Spinal cord (tissue), 10 donors: Measurements from ENCODE around the gene UCK1. TPM values are rescaled to one million over a fixed set of nuclear protein-coding genes. Genes with fewer than 3 reads are reported as not detected.

ENCODE experiments used
- DNase-seq, 6 donors: peaks; one replicate each; pipeline versions ENCODE4 v3.0.0 to v3.0.0-alpha.2; 2013 to 2015; ENCODE audit warnings: low spot score in 6 of 6, low read depth in 4 of 6
- H3K27ac ChIP-seq: one replicate; pipeline ENCODE4 v1.5.1; 2013; ENCODE audit warnings: low read depth, low read length, control low read depth
- H3K27me3 ChIP-seq: one replicate; pipeline ENCODE4 v1.6.1; 2013; ENCODE audit warnings: low read length; ENCODE audit not compliant: control insufficient read depth, insufficient read depth
- H3K36me3 ChIP-seq: one replicate; pipeline ENCODE4 v1.6.1; 2013; ENCODE audit warnings: low read length; ENCODE audit not compliant: control insufficient read depth, insufficient read depth
- H3K4me1 ChIP-seq: one replicate; pipeline ENCODE4 v1.6.1; 2013; ENCODE audit warnings: low read length; ENCODE audit not compliant: control insufficient read depth, insufficient read depth
- H3K4me3 ChIP-seq: one replicate; pipeline ENCODE4 v1.5.1; 2013; ENCODE audit warnings: low read depth, low read length, control low read depth
- H3K9me3 ChIP-seq: one replicate; pipeline ENCODE4 v1.6.1; 2013; ENCODE audit warnings: low read length; ENCODE audit not compliant: control insufficient read depth, insufficient read depth
- WGBS: methylation state at CpG from one replicate; pipeline ENCODE4 v1.1.5; 2013; ENCODE audit warnings: missing lambda C conversion rate; ENCODE audit not compliant: insufficient coverage; 5-methylcytosine and 5-hydroxymethylcytosine counted together
- polyA plus RNA-seq, 2 donors: library from polyadenylated mRNA; unstranded; fragments of 120-200 nt; gene quantifications; one replicate each; pipeline ENCODE4 v1.2.1, GENCODE V29; 2013; ENCODE audit not compliant: insufficient read length in 2 of 2
- total RNA-seq, 2 donors: library from RNA; depleted of rRNA in 1 of 2; stranded (reverse); fragments of 120-200 nt in 1 of 2; fragments of >200 nt in 1 of 2; gene quantifications; one replicate each; pipeline versions ENCODE4 v1.2.3 to v1.2.4, GENCODE V29; 2013 to 2014
- donor health status: healthy.

Gene UCK1
- total and polyA plus RNA-seq, 4 donors, result 14.2 to 57.7 (median 45.9) TPM

DNA sequence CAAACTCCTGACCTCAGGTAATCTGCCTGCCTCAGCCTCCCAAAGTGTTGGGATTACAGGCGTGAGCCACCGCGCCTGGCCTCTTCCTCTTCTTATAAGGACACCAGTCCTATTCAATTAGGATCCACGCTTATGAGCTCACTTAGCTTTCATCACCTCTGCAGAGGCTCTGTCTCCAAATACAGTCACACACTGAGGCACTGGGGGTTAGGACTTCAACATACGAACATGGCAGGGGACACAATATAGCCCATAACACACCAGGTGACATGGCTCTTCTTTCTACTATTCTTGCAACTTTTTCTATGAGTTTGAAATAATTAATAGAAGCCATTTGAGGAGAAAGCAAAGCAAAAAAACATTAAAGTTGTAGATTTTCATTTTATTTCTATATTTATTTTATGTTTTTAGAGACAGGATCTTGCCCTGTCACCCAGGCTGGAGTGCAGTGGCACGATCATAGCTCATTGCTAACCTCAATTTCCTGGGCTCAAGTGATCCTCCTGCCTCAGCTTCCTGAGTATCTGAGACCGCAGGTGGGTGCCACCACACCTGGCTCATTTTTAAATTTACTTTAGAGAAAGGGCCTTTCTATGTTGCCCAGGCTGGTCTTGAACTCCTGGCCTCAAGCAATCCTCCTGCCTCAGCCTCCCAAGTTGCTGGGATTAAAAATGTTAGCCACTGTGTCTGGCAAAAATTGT, 8.3 kb upstream of the UCK1 start:
- DNase-seq, result no peak
- Histone ChIP-seq H3K4me3 (no peak overlapping the region), H3K4me1 (no peaks in the 10 kb centered on the region), H3K36me3 (no peaks in the 10 kb centered on the region), H3K27ac (no peak overlapping the region), H3K27me3 (peaks cover 2% of the 10 kb centered on the region), H3K9me3 (peaks cover 7% of the 10 kb centered on the region)
- WGBS, result 98% methylated on average over 6 of the region's 7 CpGs

DNA sequence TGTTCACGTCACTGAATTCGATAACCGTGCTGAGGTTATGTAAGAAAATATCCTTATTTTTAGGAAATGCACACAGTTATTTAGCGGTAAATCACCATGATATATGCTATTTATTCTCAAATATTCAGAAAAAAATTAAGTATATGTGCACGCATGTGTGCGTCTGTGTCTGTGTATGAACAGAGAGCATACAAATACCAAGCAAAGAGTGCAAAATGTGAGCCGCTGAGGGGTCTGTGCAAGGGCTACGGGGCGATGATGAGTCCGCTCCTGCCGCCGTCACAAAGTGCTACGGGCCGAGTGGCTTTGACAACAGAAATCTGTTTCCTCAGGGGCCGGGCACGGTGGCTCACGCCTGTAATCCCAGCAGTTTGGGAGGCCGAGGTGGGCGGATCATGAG, 6.9 kb upstream of the UCK1 start:
- WGBS, result 99% methylated on average over 14 of the region's 19 CpGs
- Histone ChIP-seq H3K27ac (no peak overlapping the region), H3K27me3 (no peaks in the 10 kb centered on the region), H3K4me3 (no peak overlapping the region), H3K9me3 (no peaks in the 10 kb centered on the region), H3K36me3 (no peaks in the 10 kb centered on the region), H3K4me1 (no peaks in the 10 kb centered on the region)
- no peak for DNase-seq

DNA sequence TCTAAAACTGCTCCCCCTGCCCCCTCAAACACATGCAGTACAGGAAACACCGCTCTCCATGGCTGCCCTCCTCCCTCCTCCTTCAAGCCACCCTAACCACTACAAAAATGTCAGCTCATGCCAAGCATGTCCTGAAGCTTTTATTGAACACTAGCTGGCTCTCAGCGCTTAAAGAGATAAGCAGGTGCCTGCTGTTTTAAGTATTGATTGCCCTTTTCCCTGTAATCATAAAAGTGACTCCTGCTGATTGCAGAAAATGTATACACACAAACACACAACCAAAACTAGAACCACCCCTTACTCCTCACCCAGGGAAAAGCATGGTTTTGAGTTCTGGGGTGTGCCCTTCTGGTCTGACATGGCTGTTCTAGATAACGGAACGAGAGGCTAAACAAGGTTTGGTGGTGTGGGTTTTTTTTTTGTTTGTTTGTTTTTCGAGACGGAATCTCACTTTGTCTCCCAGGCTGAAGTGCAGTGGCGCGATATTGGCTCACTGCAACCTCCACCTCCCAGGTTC, 3.7 kb upstream of the UCK1 start:
- Histone ChIP-seq H3K27me3 (no peaks in the 10 kb centered on the region), H3K9me3 (no peaks in the 10 kb centered on the region), H3K4me3 (no peak overlapping the region), H3K27ac (no peak overlapping the region), H3K4me1 (peaks cover 13% of the 10 kb centered on the region), H3K36me3 (peaks cover 6% of the 10 kb centered on the region)
- peak in 1 of 6 donors; percentile 29 for DNase-seq
- WGBS, result 59% methylated on average over 2 of the region's 8 CpGs

DNA sequence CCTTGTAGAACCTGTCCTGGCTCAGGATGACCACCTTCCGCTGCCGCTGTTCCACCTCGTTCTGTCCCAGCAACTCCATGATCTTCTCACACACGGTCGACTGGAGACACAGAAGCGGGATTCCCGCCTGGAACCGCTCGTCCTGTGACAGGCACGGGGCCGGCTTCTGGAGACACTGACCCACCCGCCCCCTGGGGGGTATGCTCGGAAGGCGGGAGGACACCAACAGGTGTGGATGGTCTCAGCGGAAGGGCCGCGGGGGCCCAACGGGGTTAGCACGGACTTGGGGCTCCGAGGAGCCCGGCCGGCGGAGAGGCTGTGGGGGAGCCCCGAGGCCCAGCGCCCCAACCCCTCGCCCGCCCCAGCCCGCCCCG, 530 bp downstream of the UCK1 start:
- Histone ChIP-seq H3K27ac (no peak overlapping the region), H3K4me3 (peak overlapping the region; percentile 70), H3K9me3 (no peaks in the 10 kb centered on the region), H3K4me1 (peaks cover 41% of the 10 kb centered on the region), H3K36me3 (peaks cover 47% of the 10 kb centered on the region), H3K27me3 (no peaks in the 10 kb centered on the region)
- WGBS, result under 1% methylated on average over 28 of the region's 29 CpGs
- peak in 1 of 6 donors; percentile 41 for DNase-seq

DNA sequence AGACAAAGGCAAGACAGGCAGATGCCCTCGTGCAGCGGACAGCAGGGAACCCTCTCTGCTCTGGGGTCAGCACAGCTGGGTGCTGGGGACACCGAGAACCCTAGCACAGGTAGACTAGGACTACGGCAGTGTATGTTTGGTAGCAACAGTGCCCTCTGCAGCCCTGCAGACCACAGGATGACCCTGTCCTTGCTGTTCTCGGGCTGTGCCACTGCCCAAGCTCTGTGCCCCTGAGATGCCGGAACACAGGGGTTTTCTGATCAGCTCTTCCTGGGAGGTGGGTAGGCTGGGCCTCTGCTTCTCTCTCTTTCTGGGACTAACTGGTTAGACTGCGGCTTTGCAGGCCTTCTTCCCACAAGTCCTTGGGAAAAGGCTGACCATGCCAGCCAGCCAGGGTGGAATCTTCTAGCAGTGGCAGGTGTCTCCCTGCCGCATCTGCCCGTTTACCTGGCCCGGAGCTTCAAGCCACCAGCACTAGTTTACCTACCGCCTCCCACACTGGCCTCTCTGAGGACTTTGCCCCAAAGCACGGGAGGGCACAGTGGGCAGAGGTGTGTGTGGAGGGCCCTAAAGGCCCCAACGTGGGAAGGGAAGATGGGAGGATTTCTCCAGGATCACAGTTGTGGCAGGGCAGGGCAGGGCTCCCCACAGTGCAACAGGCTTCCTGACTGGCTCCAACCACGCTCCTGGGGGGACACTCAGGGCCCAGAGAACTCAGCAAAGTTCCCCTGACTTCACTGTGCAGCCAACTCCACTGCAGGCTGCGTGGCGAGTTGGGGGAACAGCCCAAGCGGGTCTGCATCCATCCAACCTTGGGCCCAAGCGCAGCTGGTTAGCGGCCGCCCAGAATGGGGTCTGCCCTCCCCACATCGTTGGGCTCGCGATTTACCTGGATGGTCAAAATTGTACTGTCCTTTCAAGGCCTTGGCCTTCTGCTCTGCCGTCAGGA, 1.2 kb downstream of the UCK1 start:
- WGBS, result 49% methylated on average over 21 of the region's 24 CpGs
- DNase-seq, result no peak
- Histone ChIP-seq H3K4me3 (peak overlapping the region; percentile 70), H3K4me1 (peaks cover 48% of the 10 kb centered on the region), H3K9me3 (no peaks in the 10 kb centered on the region), H3K36me3 (peaks cover 54% of the 10 kb centered on the region), H3K27me3 (no peaks in the 10 kb centered on the region), H3K27ac (no peak overlapping the region)

DNA sequence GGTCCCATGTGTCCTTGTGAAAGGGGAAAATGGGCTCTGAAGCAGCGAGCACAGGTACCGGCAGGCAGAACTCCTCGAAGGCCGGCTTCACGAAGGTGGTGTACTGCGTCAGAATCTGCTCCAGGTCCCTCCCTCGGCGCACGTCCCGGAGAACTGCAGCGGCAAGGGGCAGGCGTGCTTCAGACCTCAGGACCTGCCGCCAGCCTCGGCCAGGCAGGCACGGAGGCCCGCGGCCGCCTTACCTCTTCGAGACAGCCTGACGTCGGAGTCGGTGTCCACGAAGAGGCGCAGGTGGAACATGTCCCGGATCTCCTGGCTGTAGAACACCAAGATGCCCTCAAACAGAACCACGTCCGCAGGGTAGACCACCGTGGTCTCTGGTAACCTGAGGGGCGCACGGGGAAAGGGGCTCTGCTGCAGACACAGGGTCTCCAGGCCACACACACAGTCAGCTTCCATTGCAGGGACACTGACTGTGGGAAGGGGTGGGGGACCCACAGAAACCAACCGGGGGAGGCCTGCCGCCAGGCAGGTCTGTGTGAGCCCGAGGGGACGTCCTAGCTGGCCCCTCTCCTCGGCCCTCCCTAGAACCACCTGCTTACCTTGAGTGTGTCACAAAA, 2.1 kb downstream of the UCK1 start:
- Histone ChIP-seq H3K27ac (no peak overlapping the region), H3K4me3 (no peak overlapping the region), H3K4me1 (peaks cover 52% of the 10 kb centered on the region), H3K27me3 (no peaks in the 10 kb centered on the region), H3K9me3 (no peaks in the 10 kb centered on the region), H3K36me3 (peaks cover 62% of the 10 kb centered on the region)
- DNase-seq, result no peak
- whole genome bisulfite sequencing, result 96% methylated on average over 35 of the region's 35 CpGs

DNA sequence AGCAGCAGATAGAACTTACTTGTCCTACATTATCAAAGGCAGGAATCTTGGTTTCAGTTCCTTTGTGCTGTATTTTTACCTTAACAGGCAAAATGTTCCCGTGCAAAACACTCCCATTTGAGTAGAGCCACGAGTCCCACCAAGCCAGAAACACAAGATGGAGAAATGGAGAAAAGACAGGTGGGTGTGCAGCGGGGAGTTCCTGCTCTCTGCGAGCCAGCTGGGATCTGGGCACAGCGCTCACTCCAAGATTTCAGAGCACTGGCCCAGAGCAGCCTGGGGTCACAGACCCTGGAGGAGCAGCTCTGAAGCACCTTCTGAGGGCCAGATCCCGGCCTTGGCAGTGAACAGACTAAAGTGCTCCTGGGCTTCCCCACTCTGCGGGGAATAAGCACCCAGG, 2.9 kb downstream of the UCK1 start:
- Histone ChIP-seq H3K36me3 (peaks cover 71% of the 10 kb centered on the region), H3K27me3 (no peaks in the 10 kb centered on the region), H3K4me3 (no peak overlapping the region), H3K9me3 (no peaks in the 10 kb centered on the region), H3K27ac (no peak overlapping the region), H3K4me1 (peaks cover 52% of the 10 kb centered on the region)
- DNase-seq, result no peak
- 93% methylated on average over 7 of the region's 7 CpGs for WGBS

DNA sequence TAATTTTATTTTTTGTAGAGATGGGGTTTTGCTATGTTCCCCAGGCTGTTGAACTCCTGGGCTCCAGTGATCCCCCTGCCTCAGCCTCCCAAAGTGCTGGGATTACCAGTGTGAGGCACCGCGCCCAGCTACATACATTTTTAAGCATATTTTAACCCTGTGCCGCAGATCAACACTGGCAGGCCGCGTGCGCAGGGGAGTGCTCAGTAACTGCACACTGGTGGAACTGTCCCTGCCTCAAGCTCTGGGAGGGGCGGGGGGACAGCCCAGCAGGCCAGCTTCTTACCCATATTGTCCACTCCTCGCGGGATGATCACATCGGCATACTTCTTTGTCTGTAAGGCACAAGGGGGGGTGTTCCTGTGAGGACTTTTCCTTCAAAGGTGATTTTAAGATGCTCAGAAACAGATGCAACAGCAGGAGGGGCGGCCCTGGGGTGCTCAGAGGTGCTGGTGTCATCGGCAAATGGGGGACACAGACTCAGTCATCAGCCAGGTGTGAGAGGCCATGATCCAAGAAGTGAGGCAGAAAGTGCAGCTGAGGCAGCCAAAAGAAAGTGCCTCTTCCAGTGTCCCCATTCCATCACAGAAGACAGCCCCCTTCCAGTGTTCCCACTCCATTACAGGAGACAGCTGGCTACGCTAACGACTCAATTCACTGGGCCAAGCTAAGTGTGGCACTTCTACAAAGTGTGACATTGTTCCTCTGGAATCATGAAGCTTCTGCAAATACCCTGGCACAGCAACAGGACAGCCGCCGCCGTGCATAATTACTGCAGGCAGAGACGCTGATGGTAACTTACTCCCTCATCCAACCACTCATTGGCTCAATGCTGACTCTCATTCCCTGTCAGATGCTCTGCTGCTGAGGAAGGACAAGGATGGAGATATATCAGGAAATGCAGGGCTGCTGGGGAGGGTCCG, 5.2 kb downstream of the UCK1 start:
- DNase-seq, result peak in 3 of 6 donors; percentile 33 to 90 (median 63)
- Histone ChIP-seq H3K4me3 (no peak overlapping the region), H3K27ac (peak overlapping the region; percentile 57), H3K9me3 (no peaks in the 10 kb centered on the region), H3K36me3 (peaks cover 93% of the 10 kb centered on the region), H3K27me3 (no peaks in the 10 kb centered on the region), H3K4me1 (peaks cover 48% of the 10 kb centered on the region)
- 68% methylated on average over 14 of the region's 19 CpGs for WGBS
